HT1080 (cell line): ENCODE data around the gene SMAD4. TPM values are rescaled to one million over a fixed set of nuclear protein-coding genes. Genes with fewer than 3 reads are reported as not detected.

Experiments
- DNase-seq: peaks from one replicate; pipeline ENCODE4 v3.0.0-alpha.2; 2015; ENCODE audit warnings: low read depth
- total RNA-seq: library from RNA; depleted of rRNA; stranded (reverse); fragments of >200 nt; shearing (Covaris generic); gene quantifications from 2 replicates; pipeline ENCODE4 v1.2.3, GENCODE V29; 2014

SMAD4 gene
- total RNA-seq, 1 experiment from 2014 or later, result 87.2 TPM

DNA sequence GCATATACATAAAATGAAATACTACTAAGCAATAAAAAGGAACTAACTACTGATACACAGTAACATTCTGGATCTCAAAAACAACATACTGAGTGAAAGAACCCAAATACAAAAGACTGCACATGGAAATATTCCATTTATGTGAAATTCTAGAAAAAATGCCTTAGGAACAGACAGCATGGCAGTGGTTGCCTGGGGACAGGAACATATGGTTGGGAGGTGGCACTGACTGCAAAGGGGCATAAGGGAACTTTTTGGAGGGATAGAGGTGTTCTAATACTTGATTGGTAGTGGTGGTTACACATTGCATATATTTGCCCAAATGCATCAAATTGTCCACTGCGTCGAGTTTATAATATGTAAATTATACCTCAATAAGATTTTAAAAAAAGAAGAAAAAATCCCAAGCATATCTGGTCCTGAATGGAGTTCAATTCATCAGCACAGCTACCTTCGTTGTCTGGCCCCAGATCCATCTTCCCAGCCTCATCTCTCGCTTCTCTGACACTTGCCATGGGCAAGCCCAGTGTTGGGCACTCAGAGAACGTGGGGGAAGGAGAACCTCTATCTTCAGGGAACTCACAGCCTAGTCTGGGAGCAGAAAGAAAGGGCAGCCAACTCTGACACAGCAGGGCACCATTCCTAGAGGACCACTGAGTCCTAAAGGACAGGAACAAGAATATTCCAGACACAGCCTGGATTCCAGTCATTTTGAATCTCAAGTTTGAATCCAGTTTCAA lies 8.6 kb upstream of the SMAD4 start:
- DNase-seq, result no peak

DNA sequence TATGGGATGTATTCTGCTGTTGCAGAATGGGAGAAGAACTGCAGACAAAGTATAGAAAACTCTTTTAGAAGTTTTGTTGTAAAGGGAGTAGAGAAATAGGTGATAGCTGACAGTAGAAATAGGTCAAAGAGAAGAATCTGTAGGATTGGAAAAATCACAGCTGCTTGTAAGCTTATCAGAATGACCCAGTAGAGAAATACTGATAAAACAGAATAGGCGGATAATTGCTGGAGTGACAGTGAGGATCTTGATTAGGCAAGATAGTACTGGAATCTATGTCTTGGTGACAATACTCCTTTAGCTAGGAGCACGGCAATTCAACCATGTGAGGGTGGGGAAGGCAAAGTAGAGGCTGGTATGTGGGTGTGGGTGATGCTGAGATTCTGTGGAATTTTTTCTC lies 4.5 kb upstream of the SMAD4 start:
- no peak for DNase-seq

DNA sequence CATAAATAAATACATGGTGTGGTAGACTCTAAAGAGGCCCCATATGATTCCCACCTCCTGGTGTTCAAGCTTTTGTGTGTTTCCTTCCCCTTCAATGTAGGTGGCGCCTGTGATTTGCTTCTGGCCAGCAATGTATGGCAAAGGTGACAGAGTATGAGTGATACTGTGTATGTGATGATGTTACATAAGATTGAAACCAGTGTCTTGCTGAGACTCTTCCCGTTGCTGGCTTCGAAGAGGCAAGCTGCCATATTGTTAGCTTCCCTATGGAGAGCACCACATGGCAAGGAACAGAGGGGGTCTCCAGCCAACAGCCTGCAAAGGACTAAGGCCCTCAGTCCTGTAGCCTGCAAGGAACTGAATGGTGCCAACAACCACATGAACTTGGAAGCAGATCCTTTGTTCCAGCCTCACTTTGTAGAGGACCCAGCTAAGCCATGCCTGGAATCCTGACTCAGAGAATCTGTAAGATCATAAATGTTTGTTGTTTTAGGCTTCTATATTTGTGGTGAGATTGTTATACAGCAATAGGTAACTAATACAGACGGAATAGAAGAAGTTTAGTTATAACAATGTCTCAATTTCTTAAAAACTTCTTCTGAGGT lies 1.7 kb upstream of the SMAD4 start:
- DNase-seq, result peak; percentile 28

DNA sequence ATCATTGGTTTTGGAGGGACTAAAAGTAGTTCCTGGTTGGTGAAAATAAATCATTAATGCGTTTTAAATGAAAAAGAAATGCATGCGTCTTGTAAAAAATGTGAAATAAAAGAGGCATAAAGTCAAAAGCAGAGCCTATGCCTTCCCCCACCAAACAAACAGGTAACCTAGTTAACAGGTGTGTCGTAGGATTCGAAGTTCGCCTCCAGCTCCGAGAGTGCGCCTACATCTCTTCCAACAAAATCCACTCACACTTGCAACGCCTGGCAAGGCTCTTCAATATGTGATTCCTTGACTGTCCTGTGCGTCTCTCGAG lies 677 bp upstream of the SMAD4 start:
- DNase-seq, result no peak

DNA sequence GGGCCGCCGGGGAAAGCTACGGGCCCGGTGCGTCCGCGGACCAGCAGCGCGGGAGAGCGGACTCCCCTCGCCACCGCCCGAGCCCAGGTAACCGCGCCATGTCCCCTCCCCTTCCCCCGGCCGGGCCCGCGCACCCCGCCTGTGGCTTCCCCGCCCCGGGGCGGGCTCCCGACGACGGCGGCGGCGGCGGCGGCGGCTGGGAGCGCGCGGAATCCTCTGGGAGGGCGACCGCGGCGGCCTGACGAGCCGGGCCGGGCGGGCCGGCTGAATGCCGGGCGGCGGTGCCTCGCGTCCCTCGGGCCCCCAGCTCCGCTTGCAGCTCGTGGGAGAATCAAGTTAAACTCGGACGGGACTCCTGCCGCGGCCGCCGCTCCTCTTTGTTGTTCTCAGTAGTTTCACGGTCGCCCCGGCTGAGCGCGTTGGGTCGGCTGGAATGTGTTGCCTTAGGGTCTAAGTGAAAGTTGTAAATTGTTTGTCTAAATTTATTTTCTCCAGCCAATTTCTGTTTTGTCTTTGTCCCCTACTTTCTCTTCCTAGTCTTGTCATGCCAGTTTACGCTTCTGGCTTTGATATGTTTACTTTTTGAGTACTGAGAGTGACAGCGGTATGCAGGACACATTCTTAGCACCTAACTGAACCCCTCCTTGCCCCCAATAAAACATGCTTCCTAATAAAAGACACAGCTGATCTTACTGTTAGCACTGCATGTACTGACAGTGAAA lies 685 bp downstream of the SMAD4 start:
- DNase-seq, result peak; percentile 26

DNA sequence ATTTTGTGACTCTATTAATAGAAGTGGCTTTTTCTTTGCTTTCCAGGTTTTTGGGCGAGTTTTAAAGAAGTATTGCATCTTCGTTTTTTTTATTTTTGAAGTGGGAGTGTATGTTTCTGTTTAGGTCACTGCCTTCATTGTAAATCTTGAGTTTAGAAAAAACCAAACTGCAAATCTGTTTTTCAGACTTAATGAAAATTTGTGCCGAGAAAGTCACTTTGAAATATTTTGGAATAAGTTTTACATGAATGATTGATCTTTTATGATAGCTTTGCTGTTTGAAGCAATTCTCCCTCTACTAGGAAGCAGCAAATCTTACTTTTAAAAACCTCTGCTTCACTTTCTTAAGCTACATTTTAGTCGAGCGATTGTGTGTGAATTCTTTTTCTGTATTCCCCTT lies 2.2 kb downstream of the SMAD4 start:
- DNase-seq, result no peak

DNA sequence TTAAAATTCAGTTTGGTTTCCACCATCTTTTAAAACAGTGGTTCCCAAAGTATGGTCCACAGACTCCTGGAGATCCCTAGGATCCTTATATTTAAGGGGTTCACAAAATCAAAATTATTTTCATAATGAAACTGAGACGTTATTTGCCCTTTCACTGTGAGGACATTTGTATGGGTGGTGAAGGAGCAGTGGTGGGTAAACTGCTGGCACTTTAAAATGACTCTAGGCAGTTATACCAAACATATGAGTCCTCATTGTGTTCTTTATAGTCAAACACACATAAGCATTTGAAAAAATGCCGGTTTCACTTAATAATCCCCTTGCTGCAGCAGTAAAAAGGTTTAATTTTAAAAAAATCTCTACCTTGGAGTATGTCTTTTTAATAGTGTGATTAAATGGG lies 7.2 kb downstream of the SMAD4 start:
- DNase-seq, result no peak

DNA sequence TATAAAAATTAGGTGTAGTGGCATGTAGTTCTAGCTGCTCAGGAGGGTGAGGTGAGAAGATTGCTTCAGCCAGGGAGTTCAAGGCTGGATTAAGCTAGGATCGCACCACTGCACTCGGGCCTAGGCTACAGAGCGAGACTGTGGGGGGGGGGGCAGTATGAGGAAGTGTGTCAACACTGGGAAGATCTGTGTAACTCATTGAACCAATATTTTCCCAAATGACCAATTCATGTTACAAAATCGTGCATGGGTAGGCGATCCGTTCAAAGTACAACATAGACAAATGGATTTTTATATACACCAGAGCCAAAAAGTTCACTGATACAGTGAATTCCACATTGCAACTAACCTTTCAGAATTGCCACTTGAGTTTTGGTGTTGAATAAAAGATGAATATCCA lies 8.1 kb downstream of the SMAD4 start:
- DNase-seq, result no peak

DNA sequence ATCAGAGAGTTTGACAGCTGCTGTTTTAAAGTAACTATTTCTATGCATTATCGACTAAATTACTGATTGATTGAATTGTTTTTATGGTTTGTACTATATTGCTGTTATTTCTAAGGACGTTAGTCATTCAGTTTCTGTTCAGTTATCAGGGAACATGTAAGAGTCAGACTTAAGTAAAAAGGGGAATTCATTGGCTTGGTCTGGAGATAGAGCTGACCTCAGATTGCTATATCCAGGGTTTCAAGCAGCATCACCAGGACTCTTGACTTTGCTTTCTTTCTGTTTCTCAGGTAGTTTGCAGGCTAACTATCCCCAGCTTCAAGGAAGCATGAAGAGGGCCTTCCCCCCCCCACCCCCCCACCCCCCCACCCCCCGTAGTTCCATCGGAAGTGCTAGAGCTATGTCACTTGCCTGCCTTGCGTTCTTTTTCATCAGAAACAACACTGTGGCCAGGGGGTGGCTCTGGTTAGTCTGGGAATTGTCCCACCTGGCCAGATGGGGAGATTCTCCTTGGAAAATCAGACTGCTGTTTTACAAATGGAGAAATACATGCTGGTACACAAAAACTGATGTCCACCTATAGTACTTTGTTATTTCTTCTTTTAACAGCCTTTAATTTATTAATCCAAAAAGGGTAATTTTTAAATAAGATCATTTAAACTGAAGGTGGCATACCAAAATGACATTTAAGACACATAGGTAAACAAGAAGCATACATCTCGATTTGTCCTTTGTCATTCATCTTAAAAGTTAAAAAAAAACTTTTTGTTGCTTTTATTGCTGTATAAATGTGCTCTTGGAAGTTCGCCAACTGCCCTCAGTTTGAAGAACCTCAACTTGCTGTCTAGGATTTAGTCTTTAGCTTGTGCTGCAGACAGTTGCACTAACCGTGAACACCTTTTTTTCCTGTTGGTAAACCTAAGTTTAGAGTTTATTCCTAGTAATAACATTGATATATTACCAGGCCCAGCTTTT lies 9.4 kb downstream of the SMAD4 start:
- no peak for DNase-seq

DNA sequence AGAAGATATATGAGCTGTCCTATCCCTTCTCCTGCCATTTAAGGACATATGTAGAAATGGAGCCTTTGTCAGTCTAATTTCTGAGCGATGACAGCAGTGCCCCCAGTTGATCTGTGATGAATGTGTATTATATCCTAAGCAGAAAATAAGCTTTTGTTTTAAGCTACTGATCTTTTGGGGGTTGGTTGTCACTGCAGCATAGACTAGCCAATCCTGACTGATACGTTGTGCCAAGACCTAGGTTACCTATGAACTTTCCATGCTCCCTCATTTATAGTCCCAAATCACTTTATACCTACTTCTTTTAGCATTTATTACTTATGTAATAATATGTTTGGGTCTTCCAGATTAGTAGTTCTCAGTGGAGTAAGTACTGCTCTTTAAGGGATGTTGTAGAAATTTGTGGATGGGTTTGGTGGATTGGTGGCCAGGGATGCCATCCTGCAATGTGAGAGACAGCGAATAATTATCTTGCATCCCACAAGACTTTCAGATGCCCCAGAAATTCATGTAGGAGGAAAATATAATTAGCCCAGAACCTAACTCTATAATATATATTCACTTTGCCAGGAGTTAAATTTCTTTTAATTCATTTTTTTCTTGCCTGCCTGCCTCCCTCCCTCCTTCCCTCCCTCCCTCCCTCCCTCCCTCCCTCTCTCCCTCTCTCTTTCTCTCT lies 11.8 kb downstream of the SMAD4 start:
- DNase-seq, result no peak

DNA sequence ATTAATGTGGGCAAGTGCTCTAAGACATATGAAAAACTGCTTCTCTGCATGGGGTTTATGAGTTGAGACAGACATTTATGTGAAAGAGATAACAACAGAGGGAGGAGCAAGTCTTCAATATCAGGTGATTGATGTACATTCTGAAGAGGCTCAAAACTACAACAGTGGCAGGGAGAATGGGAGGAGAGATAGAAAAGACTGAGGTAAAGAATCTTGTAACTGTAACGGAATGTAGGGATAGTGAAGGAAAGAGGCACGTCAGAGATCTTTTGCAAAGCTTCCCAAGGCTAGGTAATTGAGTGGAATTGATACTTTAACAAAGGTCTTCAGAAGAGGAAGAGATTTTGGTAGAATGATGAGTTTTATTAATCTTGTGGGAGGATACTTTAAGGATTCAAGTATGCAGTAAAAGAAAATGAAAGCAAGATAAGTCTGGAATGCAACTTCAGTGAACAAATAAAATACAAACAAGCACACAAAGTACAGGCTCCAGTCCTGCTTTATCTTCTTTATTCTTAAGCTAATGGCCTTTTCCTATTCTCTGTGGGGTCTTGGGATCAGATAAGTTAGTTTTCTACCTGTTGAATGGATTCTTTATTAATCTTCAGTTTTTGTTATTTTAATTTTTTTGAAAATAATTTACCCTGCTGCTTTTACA lies 15.0 kb downstream of the SMAD4 start:
- DNase-seq, result no peak

DNA sequence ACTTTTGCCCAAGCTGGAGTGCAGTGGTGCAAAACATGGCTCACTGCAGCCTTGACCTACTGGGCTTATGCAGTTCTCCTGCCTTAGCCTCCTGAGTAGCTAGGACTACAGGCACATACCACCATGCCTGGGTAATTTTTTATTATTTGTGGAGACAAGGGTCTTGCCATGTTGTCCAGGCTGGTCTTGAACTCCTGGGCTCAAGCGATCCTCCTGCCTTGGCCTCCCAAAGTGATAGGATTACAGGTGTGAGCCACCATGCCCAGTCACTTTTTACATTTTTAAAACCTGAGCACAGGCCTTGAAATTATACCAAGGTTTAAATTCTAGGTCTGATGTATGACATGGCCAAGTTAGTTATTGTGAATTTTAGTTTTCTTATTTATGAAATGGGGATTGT lies 18.2 kb downstream of the SMAD4 start:
- DNase-seq, result no peak

DNA sequence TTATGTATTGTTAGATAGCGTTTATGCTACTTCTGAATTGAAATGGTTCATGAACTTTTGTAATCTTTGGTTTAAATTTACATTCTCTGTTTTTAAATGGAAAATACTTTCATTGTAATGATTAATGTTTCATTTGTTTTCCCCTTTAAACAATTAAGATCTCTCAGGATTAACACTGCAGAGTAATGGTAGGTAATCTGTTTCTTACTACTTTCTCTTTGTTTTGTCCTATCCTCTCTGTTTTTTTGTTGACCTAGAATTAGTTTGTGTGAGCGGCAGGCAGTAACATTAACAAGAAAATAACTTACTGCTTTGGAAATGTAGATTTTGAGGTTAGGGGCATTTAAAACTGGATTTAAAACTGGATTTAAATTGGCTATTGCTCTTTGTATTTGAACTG lies 19.1 kb downstream of the SMAD4 start:
- no peak for DNase-seq

DNA sequence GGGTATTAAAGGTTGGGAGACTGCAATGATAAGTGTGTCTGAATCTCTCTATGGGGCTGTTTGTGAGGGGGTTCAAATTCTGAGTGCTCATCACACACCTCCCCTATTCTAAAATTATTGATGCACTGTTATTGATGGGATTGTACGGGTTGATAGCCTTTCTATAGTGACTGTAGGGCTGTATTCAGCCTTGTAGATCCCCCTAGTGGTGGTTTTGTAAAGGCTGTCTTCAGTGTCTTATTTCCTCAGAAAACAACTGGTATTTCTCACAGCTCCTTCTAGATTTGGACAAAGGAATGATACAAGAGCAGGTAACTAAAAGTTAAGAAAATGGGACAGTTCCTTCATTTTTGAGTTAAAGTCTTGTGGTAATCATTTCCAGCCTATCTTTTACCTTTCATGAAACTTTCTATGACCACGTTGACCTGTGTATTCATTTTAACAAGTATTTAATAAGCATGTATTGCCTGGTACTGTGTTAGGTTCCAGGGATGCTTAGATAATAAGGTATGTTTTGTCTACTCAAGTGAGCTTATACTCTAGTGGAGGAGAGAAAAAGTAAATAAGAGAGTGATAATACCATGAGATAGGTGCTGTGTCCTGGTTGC lies 21.2 kb downstream of the SMAD4 start:
- peak; percentile 21 for DNase-seq

DNA sequence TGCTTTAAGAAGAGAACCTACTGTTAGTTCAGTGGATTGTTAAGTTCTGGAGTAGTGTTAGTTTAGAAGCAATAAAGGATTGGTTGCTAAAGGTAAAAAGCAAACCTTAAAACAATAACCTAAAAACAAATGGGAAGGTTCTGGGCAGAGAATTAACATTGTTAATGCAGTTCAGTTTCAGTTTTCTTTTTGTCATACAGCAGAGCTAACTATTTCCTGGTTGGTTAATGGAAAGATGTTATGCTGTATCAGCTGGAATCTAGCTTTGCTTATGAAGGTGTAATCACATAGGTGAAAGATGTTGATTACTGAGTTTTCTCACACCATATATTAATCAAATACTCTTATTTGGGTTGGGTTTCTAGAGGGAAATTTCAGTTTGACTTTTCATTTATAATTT lies 23.8 kb downstream of the SMAD4 start:
- no peak for DNase-seq

DNA sequence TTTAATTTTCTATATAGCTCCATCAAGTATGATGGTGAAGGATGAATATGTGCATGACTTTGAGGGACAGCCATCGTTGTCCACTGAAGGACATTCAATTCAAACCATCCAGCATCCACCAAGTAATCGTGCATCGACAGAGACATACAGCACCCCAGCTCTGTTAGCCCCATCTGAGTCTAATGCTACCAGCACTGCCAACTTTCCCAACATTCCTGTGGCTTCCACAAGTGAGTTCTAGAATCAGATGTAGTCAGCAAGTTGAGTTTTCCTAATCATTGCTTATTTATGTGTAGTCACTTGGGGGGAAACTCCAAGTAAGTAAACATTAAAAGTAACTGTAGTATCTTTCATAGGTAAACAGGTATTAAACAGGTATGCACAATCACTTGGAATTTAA lies 24.8 kb downstream of the SMAD4 start:
- DNase-seq, result no peak

DNA sequence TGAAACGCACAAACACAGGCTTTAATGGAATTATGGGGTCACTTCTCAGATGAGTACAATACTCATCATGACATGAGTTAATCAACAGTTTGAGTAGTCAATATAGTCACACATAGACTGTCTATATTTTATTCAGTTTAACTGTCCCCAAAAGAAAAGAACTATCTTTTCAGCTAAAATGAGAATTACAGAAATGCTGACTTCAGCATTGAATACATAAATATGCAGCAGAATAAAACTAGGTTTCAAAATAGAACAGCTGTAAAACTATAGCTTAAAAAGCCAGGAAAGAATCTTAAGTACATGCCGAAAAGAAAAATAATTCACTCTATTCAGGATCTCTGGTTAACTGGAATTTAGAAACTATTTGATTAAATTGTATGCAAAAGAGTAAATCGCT lies 30.0 kb downstream of the SMAD4 start:
- DNase-seq, result no peak

DNA sequence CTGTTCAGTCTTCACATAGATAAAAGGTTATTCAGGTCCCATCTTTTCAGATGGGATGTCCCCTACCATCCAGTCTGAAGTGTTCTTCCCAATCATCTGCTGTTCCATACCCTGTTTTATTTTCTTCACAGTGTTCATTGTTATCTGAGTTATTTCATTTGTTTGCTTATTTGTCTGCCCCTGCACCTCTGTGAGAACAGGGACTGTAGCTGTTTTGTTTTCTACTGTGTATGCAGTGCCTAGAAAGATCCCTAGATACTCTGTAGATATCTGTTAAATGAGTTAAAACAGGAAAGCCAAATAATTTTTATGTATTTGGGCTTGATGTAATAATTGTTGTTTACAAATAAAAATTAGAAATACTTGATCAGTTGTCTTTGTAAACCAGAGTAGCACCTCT lies 34.2 kb downstream of the SMAD4 start:
- DNase-seq, result no peak

DNA sequence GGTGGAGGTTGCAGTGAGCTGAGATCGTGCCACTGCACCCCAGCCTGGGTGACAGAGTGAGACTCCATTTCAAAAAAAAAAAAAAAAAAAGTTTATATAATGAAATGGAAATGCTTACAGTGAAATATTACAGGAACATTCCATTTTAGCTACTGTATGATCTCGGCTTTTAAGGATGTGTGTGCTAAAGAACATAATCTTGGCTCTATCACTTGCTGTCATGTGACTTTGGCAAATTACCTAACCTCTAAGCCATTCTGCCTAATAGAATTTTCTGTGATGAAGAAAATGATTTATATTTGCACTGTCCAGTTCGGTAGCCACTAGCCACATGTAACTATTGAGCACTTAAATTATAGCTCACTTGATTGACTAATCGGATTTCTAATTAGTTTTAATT lies 36.3 kb downstream of the SMAD4 start:
- no peak for DNase-seq

DNA sequence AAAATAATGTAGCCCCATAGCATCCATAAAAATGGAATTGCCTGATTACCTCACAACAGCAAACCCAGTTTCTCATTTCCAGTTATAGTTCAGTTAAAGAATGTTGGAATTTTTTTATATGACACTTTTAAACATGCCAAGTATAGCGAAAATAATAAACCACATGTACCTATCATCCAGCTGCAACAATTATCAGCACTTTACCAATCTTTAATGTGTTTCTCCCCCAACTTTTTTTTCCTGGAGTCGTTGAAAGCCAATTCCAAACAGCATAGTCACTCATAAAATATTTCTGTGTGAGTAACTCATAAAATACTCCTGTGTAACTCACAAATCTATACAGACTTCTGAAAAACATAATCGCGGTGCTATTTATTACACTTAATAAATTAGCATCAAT lies 38.1 kb downstream of the SMAD4 start:
- peak; percentile 20 for DNase-seq
